DOHH2 (cell line): ENCODE data around the gene DMRTA2.

Experiments used
- H3F3A ChIP-seq: fragments of 200-600 bp; sonication (generic), shearing (Covaris generic); 2 replicates; pipeline ENCODE4 v1.6.0; 2016; ENCODE audit warnings: antibody characterized with exemption, mild to moderate bottlenecking; ENCODE audit not compliant: control insufficient read depth, insufficient read depth
- H3K27ac ChIP-seq: fragments of 200-600 bp; sonication (generic); 2 replicates; pipeline ENCODE4 v1.5.1; 2014; ENCODE audit warnings: low read depth, mild to moderate bottlenecking, low read length, moderate library complexity
- H3K27me3 ChIP-seq: fragments of 200-600 bp; sonication (generic); 2 replicates; pipeline ENCODE4 v1.6.1; 2014; ENCODE audit warnings: mild to moderate bottlenecking, low read length, mixed read lengths; ENCODE audit not compliant: control insufficient read depth
- H3K36me3 ChIP-seq: fragments of 200-600 bp; sonication (generic); 2 replicates; pipeline ENCODE4 v1.6.1; 2014; ENCODE audit warnings: mild to moderate bottlenecking, low read length, moderate library complexity, mixed read lengths; ENCODE audit not compliant: control insufficient read depth
- H3K4me1 ChIP-seq: fragments of 200-600 bp; sonication (generic); 2 replicates; pipeline ENCODE4 v1.6.1; 2014; ENCODE audit warnings: mild to moderate bottlenecking, low read length, mixed read lengths; ENCODE audit not compliant: control insufficient read depth
- H3K4me2 ChIP-seq: fragments of 200-600 bp; sonication (generic); 2 replicates; pipeline ENCODE4 v1.6.0; 2014; ENCODE audit warnings: mild to moderate bottlenecking, low read length, moderate library complexity
- H3K4me3 ChIP-seq: fragments of 200-600 bp; sonication (generic); 2 replicates; pipeline ENCODE4 v1.5.1; 2014; ENCODE audit warnings: mild to moderate bottlenecking, low read length, mixed read lengths
- H3K79me2 ChIP-seq: fragments of 200-600 bp; sonication (generic); 2 replicates; pipeline ENCODE4 v1.6.1; 2014; ENCODE audit warnings: mild to moderate bottlenecking, low read length, mixed read lengths; ENCODE audit not compliant: control insufficient read depth
- H3K9me2 ChIP-seq: fragments of 200-600 bp; sonication (generic); replicated peaks from 2 replicates; pipeline ENCODE4 v1.6.1; 2014; ENCODE audit warnings: mild to moderate bottlenecking, low read length, mixed read lengths; ENCODE audit not compliant: control insufficient read depth
- H3K9me3 ChIP-seq: fragments of 200-600 bp; sonication (generic); 2 replicates; pipeline ENCODE4 v1.6.1; 2014; ENCODE audit warnings: antibody characterized with exemption, low read length, mixed read lengths; ENCODE audit not compliant: control insufficient read depth, insufficient read depth
- H4K20me1 ChIP-seq: fragments of 200-600 bp; sonication (generic); 2 replicates; pipeline ENCODE4 v1.6.0; 2014; ENCODE audit warnings: low read depth, mild to moderate bottlenecking, antibody characterized with exemption, low read length, moderate library complexity; ENCODE audit not compliant: control insufficient read depth, insufficient read depth
- EZH2phosphoT487 ChIP-seq: fragments of 200-600 bp; sonication (generic); IDR thresholded peaks from 2 replicates; pipeline ENCODE4 v1.6.1; 2017; ENCODE audit warnings: borderline replicate concordance, mild to moderate bottlenecking, antibody characterized with exemption, low read length, moderate library complexity, mixed read lengths
- TF ChIP-seq, protein P1 (sequence below): fragments of 200-600 bp; sonication (generic); IDR thresholded peaks from one replicate; pipeline ENCODE4 v1.5.1; 2014; ENCODE audit warnings: antibody characterized with exemption, mild to moderate bottlenecking, low read depth, low read length; ENCODE audit not compliant: poor library complexity, severe bottlenecking

Gene DMRTA2

DNA sequence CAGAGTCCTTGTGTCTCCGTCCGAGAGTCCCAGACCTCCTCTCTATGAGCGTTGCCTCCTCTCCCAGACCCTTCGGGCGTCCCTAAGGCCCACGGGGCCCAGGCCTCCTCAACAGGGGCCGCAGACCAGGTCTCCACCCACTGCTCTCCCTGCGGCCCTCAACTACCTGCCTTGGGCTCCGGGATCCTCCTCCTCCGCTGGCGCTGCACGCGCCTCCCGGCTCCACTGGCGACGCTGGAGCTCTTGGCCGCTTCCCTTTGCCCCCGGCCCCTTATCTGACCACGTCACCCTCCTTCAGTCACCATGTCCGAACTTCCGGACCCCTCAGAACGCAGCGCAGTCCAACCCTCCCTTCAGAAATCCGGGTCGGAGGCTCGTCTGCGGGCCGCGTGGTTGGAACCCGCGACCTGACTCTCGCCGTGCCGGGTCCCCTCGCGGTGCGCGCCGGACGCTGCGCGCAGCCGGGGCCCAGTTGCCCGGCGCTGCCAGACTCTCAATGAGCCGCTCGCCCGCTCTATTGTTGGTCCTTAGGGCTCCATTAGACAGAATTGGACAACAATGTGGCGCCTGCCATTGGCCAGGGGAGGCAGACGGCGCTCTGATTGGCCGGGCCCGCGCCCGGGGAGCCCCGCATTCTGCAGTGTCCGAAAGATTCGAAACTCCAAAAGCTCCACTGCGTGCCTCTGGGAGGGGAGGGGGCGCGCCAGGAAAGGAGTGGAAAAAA, at the start of gene DMRTA2:
TSS of gene DMRTA2 (minus strand) at position 498 of the 724 bp plus-strand sequence. CDS start 1,907 bp downstream, outside the sequence.
- Histone ChIP-seq H3F3A (no peaks in the 10 kb centered on the region), H3K9me3 (peaks cover 4% of the 10 kb centered on the region; the same call in 1 of the 2 replicates), H3K4me2 (no peak within 1 kb of the TSS), H3K4me3 (no peak within 1 kb of the TSS), H3K27me3 (peaks cover 9% of the 10 kb centered on the region; the same call in 1 of the 2 replicates), H3K9me2 (no peaks in the 10 kb centered on the region), H4K20me1 (no peaks in the 10 kb centered on the region), H3K27ac (no peak within 1 kb of the TSS), H3K79me2 (no peaks in the 10 kb centered on the region), H3K4me1 (no peaks in the 10 kb centered on the region), H3K36me3 (no peaks in the 10 kb centered on the region)
- no peak for TF ChIP-seq EZH2phosphoT487
- TF ChIP-seq, protein P1, sequence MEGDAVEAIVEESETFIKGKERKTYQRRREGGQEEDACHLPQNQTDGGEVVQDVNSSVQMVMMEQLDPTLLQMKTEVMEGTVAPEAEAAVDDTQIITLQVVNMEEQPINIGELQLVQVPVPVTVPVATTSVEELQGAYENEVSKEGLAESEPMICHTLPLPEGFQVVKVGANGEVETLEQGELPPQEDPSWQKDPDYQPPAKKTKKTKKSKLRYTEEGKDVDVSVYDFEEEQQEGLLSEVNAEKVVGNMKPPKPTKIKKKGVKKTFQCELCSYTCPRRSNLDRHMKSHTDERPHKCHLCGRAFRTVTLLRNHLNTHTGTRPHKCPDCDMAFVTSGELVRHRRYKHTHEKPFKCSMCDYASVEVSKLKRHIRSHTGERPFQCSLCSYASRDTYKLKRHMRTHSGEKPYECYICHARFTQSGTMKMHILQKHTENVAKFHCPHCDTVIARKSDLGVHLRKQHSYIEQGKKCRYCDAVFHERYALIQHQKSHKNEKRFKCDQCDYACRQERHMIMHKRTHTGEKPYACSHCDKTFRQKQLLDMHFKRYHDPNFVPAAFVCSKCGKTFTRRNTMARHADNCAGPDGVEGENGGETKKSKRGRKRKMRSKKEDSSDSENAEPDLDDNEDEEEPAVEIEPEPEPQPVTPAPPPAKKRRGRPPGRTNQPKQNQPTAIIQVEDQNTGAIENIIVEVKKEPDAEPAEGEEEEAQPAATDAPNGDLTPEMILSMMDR, result no peak

DNA sequence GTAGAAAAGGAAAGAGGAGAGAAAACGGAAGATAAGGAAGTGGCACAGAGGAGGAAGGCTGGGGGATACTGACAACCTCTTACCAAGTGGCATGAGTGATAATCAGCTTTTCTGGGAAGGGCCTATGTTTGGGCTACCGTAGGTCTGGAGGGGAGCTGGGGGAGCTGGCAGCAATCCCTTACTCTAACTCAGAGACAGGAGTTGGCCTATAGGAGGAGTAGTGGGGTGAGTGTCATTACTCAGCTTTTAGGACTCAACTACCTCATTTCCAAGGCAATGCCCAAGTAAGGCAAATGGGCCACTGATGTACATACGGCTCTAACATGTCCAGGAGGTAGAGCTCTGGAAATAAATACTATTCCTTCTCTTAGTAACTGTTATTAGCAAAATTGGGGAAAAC, 48.7 kb upstream of the DMRTA2 start:
- no peak for TF ChIP-seq EZH2phosphoT487
- TF ChIP-seq, protein P1, result no peak
- Histone ChIP-seq H3K9me2 (no peaks in the 10 kb centered on the region), H3K36me3 (peaks cover 26% of the 10 kb centered on the region)

DNA sequence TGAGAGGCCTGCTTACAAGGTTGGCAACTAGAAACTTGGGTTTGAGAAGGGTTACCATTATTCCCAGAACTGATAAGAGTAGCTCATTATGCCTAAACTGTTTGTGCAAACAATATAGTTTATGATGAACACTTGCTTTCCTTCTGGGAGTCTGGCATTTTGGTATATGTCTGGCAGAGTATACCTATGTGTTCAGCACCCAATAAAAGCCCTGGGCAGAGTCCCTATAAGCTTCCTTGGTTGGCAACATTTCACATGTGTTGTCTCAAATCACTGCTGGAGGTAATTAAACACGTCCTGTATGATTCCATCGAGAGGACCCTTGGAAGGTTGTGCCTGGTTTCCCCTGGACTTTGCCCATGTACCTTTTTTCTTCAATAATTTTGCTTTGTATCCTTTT, 39.7 kb upstream of the DMRTA2 start:
- H3K36me3 ChIP-seq, result no peaks in the 10 kb centered on the region; the same call in 1 of the 2 replicates
- no peaks in the 10 kb centered on the region for H3K9me3 ChIP-seq
- H3K4me1 ChIP-seq, result no peaks in the 10 kb centered on the region
- TF ChIP-seq, protein P1, result no peak
- TF ChIP-seq EZH2phosphoT487, result no peak
- H3K4me3 ChIP-seq, result no peak overlapping the region
- no peaks in the 10 kb centered on the region for H3K27me3 ChIP-seq
- H3K27ac ChIP-seq, result no peak overlapping the region
- H4K20me1 ChIP-seq, result no peaks in the 10 kb centered on the region
- H3K4me2 ChIP-seq, result no peak overlapping the region
- H3K9me2 ChIP-seq, result no peaks in the 10 kb centered on the region
- H3F3A ChIP-seq, result no peaks in the 10 kb centered on the region
- H3K79me2 ChIP-seq, result no peaks in the 10 kb centered on the region

More for the DNA sequence above, 48.7 kb upstream of the DMRTA2 start:
- Histone ChIP-seq H3K27me3 (no peaks in the 10 kb centered on the region), H3F3A (no peaks in the 10 kb centered on the region), H4K20me1 (no peaks in the 10 kb centered on the region), H3K4me1 (peaks cover 6% of the 10 kb centered on the region), H3K9me3 (no peaks in the 10 kb centered on the region), H3K4me3 (no peak overlapping the region), H3K27ac (no peak overlapping the region), H3K79me2 (no peaks in the 10 kb centered on the region), H3K4me2 (no peak overlapping the region)
